Measurements from ENCODE around the gene EZH1.
A peak's percentile ranks its signal among the peaks of the same experiment; 100 is the strongest.

Gene EZH1

GRCh38 chr17:42681976-42682721 is 62.7 kb downstream of the EZH1 start, which contains the start of gene CNTNAP1:
Gene CNTNAP1 (plus strand): TSS chr17:42682531. CDS start chr17:42682830, 299 bp downstream.
- in situ Hi-C loops (cut with MboI; ENCODE audit: low sequenced_read_pairs, unreplicated experiment) = no loop called here
- DNase-seq (ENCODE audit: low spot score) = peak; percentile 78
- TF ChIP-seq CTCF (IDR thresholded peaks at IDR 0.05; ENCODE audit: borderline replicate concordance, control extremely low read depth, extremely low read depth, insufficient read depth, missing control alignments) = no peak

- in situ Hi-C loops (cut with MboI; ENCODE audit: low sequenced_read_pairs, unreplicated experiment) = no loop called here
- no peak for TF ChIP-seq CTCF (IDR thresholded peaks at IDR 0.05; ENCODE audit: borderline replicate concordance, control extremely low read depth, extremely low read depth, insufficient read depth, missing control alignments)
- peak; percentile 63 for DNase-seq (ENCODE audit: low spot score)
Measured at GRCh38 chr17:42680331-42680808, 64.5 kb downstream of the EZH1 start.

- in situ Hi-C loops (cut with MboI; ENCODE audit: low sequenced_read_pairs, unreplicated experiment) = no loop called here
- peak; percentile 83 for DNase-seq (ENCODE audit: low spot score)
- TF ChIP-seq CTCF (IDR thresholded peaks at IDR 0.05; ENCODE audit: borderline replicate concordance, control extremely low read depth, extremely low read depth, insufficient read depth, missing control alignments) = peak; percentile 93
Measured at GRCh38 chr17:42679492-42680330, 65.1 kb downstream of the EZH1 start.

GRCh38 chr17:42678951-42679491 is 65.8 kb downstream of the EZH1 start:
- TF ChIP-seq CTCF (IDR thresholded peaks at IDR 0.05; ENCODE audit: borderline replicate concordance, control extremely low read depth, extremely low read depth, insufficient read depth, missing control alignments) = no peak
- in situ Hi-C loops (cut with MboI; ENCODE audit: low sequenced_read_pairs, unreplicated experiment) = no loop called here
- DNase-seq (ENCODE audit: low spot score) = peak; percentile 59

- TF ChIP-seq CTCF (IDR thresholded peaks at IDR 0.05; ENCODE audit: borderline replicate concordance, control extremely low read depth, extremely low read depth, insufficient read depth, missing control alignments) = no peak
- in situ Hi-C loops (cut with MboI; ENCODE audit: low sequenced_read_pairs, unreplicated experiment) = no loop called here
- peak; percentile 90 for DNase-seq (ENCODE audit: low spot score)
Measured at GRCh38 chr17:42677921-42678781, 66.7 kb downstream of the EZH1 start.

Data from GM13976 (cell line).